Stimulated activated CD8-positive, alpha-beta memory T cell treated with anti-CD3 and anti-CD28 coated beads, Interleukin-15, amount 100 ng/mL, for 4 hours (primary cell): Measurements from ENCODE around the gene NUB1.

Experiments used
- DNase-seq, 2 donors: peaks; one replicate each; pipeline ENCODE4 v3.0.0-alpha.2; 2020; ENCODE audit warnings: low read depth in 2 of 2

Gene NUB1

GRCh38 chr7:151423936-151424335, 82.3 kb downstream of the NUB1 start:
- DNase-seq: no peak

GRCh38 chr7:151424799-151425198, 83.2 kb downstream of the NUB1 start:
- no peak for DNase-seq

DNA sequence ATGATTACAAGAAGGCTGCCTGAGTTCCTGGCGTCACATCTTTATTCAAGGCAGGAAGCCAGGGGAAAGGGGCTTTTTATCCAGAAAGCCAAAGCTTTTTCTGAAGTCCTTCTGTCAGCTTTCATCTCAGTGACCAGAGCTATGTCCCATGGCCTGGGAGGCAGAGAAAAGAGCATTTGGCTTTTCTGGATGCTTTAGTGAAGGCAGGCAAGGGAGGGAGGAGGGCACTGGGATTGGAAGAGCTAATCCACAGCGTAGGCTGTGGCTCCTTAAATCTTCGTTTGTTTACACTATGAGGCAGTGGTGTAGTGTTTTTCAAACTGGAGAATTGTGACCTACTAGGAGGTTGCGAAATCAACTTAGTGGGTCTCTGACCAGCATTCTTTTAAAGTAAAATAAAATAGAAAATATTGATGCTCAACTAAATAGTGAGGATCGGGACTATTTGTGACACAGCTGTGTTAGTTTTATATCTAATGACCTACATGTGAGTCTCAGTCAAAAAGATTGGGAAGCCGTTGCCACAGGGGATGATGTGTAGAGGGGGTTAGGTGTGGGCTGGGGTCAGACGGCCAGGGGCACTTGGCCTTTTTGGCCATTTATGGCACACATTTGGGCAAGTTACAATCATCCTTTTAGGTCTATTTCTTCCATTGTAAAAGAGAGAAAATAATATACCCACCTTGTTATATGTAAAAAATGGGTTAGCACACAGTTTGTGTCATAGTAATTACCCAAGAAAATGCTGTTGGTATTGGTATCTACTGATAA, 84.2 kb downstream of the NUB1 start:
- DNase-seq: no peak

DNA sequence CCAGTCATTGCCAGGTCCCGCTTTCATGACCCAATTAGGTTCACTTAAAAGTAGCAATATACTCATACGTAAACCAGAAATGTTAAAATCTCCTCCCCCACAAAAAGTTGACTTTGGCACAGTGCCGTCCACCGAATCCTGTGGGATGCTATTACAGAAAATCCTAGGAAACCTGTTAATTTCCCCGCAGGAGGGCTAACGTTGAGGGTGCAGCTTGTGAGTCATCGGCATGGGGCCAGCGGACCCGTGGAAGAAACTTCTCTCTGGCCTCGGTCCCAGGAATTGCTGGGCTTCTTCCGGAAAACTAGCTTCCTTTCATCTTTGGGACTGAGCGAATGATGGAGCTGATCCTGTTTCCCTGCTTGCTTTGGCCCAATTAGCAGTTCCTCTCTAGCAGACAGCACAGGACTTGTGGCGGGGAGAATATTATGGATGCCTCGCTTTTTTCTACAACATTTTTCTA, 84.9 kb downstream of the NUB1 start:
- DNase-seq: no peak

DNA sequence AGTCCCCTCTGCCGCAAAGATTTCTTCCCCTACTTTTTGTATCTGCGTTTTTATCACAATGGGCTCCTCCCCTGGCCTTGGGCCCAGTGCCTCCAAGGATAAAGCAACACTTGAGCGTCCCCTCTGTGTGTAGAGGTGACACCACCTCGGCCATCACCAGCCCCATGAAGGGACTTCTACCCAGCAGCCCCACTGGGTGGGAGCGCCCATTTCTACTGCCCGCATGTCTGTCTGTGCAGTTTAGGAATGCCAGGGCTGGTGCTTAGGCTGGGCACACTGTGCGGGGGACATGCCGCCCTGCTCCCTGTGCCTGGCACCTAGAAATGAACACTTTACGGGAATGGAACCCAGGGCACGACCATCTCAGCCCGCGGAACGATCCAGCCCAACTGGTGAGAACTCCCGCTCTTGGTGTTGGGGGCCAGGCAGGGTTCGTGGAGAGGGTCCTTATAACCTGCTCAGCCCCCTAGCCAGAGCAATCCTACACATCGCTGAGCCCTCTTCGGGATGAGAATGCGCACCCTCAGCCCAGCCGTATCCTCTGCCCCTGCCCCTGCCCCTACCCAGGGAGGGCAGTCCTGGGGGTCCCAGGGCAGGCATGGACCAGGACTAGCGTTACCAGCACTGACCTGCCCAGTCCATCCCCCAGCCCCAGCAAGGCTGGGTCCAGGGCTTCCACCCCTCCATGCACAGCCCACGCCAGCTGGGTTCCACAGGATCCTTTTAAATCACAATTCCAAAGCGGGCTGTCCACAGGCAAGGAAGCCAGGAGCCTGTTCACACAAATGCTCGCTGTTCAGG, 85.5 kb downstream of the NUB1 start:
- DNase-seq: no peak

- DNase-seq: no peak
Observed at GRCh38 chr7:151427705-151428377, 86.2 kb downstream of the NUB1 start.
